GM18873 (cell line): ENCODE results near the gene ATXN7L2.
A peak's percentile ranks its signal among the peaks of the same experiment; 100 is the strongest.

Experiments used
- ATAC-seq: cut with Tn5 transposase; IDR thresholded peaks from one replicate; pipeline ENCODE4 v1.9.1; 2021; ENCODE audit warnings: mild to moderate bottlenecking, moderate library complexity, moderate number of reproducible peaks; ENCODE audit not compliant: unreplicated experiment, low FRiP score

The ATXN7L2 gene

DNA sequence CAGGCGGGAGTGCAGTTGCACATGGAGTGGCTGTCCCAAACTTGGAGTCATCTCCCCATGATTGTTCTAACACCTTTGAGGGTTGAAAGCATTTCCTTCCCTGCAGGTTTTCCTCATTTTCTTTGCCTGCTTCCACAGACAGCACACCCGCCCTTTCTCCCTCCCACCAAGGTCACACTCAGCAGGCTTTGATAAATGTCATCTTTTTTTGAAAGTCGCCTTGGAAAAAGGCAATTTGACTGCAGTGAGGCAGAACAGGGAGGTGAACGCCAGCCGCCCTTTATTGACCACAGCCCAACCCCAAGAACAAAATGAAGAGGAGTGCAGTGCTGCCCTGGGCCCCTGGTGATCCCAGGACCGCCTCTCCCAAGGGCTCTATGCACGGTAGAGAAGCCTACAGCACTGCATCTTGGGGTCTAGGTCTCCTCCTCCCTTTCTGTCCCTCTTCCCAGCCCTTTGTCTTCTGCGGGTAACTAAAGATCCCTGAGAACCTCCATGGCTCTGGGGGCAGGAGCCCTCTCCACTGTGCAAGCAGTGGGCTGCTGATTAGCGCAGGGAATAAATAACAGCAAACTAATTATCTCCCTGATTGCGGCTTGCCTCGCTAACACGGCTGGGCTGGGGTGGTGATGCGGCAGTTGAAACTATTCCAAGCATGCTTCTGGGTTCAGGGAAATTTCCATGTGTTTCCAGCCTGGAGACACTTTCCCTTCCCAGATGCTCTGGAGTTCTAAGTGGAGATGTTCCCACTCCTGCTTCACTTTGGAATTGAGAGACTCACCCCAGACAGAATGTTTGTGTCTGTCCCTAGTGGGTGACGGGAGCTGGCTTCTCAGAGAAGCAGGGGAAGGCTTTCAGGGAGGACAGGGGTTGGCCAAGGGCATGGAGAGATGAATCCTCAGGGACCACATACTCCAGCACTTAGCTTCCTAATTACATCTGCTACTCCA lies 37.6 kb downstream of the ATXN7L2 start:
- no peak for ATAC-seq

DNA sequence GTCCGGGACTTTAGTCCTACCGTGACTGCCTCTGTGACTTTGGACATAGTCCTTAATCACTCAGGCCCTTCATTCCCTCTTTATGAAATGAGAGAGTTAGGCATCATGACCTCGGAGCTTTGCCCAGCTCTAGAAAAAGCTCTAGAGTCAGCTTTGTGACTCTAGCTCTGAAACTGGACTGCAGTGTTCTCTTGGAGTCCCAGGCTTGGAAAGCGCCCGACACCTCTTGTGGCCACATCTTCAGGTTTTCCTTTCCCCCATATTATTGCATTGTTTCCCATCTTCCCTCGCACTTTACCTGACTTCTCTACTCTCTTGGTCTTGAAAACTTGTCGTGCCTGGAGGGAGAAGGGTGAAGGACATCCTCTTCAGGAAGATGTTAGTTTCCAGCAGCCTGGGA lies 38.3 kb downstream of the ATXN7L2 start:
- no peak for ATAC-seq

DNA sequence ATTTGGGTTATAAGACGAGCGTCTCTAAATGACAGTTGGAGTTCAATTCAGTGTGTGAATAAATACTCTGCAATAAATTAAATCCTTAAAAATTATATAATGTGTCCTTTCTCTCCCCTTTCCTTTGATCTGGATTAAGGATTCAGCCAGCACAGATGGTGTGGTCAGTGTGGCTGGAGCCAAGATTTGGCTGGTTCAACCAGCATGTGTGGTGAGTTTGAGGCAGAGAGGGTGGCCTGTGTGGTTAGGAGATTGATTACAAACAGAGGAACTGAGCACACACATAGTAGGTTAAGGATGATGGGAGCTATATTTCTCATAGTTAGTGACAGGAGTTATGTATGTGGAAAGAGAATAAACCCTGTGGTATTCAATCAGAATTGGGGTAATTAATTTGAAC lies 40.0 kb downstream of the ATXN7L2 start:
- no peak for ATAC-seq

DNA sequence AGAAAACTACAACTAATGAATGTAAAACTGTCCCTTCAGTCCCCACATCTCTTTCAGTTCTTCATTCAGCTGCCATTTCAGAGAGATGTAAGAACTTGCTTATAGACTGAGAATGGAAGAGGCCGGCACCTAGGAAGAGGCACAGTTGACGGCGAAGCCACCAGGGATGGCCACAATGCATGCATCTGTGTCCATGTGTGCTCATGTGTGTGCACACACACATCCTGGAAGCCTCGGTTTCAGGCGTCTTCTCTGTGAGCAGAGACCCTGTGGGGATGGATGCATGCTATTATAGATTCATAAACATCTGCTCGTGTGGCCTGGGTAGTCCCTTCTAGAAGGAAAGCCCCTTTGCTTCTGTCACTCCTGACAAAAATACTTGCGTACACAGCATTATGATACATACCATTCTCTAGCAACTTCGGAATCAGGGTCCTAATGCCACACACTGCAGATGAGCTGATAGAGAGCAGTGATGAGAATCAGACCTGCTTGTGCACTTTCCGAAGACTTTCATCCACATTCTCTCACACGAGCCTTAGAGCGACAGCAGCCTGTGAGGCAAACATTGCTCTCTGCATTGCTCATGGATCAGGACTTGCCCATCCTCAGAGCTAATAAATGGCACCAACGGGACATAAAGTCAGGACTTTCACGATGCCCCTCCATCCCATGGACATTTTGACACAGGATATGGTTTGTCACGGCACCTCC lies 43.5 kb downstream of the ATXN7L2 start:
- ATAC-seq = peak; percentile 81

DNA sequence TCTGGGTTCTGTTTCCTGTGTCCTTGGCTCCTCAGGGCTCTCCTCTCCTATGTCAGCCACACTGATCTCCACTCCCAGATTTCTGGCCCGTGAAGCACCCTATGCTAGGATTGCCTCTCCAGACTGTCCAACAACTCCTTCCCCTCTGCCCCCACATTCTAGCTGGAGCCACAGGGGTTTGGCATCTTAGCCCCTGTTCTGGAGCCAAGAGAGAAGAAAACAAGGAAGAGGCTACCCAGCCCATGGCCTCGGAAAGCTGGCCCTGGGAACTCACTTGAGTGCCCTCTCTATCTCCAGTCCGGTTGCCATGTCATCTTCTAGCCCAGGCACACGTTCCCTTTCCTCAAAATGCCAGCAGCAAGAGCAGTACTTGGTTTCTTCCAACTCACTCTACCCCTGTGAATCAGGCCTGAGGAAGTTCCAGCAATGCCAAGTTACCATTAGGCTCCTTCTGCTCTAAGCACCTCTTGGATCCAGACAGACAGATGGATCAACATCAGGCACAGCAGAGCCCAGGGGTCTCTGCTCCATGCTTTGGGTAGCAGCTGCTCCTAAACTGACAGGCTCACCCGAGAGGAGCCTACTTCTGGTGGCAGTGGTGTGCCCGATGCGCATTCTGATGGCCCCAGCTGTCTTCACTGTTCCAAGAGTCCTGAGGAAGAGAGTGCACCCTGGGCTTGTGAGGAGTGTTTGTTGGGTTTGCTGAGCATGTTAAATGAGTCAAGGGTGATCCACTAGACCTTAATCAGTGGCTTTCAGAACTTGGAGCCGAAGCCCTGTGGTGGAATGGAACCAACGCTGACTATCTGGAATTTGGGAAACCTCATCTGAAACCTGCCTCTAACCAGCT lies 44.4 kb downstream of the ATXN7L2 start:
- ATAC-seq = no peak

DNA sequence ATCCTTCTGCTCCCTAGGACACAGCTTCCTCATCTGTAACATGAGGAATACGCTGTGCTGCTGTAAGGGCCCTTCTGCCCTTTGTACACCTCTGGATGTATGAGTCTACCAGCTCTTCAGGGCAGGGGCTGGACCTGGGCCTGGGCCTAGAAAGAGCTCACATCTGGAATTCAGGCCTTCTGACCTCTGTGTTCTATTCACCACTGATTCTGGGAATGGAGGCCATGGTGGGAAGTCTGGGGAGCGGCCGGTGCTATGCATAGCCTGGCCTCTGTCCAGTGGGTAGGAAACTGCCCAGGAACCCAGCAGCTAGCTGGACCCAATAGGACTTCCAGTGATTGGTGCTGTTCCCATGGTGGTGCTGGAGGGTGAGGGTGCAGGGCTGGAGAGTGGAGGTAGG lies 45.0 kb downstream of the ATXN7L2 start:
- ATAC-seq = no peak

DNA sequence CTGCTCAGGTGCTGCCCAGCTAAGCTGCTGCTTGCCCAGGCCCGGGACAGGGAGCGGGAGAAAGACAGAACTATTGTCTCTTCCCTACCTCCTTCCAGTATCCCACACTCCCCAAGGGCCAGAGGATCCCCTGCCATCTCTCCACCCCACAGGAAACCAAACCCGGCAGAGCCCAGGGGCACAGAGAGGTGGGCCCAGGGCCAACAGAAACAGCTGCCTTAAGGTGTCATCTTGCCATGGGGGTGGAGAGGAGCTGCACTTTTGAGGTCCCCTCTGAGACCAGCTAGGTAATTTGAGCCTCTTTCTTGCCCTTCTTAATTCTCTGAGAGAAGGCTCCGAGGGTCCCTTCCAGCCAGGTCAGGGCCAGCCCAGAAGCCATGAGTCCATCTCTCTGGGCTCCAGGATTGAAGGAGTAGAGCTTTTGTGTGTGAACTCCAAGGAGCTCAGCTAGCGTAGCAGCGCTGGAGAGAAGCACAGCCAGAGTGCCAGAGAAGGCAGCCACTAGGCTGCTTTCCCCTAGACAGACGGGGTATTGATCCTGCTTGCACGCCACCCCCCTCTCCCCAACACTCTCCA lies 46.3 kb downstream of the ATXN7L2 start:
- no peak for ATAC-seq

DNA sequence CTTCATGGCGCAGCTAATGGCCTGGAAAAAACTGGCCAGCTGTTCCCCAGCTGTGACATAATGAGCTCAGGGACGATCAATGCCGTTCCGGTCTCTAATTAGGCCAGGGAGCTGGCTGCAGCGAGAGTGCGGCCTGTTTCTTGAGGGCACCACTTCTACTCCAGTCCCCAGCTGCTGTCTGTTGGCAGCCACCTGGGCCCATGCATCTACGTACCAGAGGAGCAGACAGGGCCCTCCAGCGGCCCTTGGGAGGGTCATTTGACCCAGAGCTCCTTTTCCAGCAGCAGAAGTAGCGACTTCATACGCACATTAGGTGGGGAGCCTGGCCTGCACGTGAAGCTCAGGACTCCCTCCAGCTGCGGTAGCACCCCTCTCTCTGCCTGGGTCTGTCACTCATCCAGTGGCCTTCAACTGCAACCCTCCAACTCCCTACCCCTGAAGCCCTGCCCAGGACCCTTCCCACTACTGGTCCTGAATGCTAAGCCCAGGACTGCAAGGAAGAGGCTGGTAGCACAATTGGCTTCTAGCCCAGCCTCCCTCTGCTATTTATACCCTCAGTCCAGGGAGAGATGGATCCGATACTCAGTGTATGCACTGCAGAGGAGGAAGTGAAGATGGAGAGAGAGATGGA lies 46.9 kb downstream of the ATXN7L2 start:
- ATAC-seq = no peak

DNA sequence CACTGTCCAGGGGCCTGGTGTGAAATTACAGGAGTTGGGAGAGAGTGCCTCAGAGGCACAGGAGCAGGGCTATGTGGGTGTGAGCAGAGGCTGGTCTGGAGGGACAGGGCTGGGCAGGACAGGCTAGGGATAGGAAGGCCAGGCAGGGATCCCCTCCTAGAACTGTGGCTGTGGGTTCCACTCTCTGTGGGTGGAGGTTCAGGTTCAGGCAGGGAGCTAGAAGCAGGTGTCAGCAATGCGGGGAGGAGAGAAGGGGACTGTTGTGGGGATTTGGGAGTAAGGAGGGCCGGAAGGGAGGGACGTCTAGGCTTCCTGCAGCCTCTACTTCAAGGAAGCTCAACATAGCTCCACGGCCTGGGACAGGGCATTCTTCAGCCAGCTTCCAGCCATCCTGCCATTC lies 47.7 kb downstream of the ATXN7L2 start:
- no peak for ATAC-seq

DNA sequence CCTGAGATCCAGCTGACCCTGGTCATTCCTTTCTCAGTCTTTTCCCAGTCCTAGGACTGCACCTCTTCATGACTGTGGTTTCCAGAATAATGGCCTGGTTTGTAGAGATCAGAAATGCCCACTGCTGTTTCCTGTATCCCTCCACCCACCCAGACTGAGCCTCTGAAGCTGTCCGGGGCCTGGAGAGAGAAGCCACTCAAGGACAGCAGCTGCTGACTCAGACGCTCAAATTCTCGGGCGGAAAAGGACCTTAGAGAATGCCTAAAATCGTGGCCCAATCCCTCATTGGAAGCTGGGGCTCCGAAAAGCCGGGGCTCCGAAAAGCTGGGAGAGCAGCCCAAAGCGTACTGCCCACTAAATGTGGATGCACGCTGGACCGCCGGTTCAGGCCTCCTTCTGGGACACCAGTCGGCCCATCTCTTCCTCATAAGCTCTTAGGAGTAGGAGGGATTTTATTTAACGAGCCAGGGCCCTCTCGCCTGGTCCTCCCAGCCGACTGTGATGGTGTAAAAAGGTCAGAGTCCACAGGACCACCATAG lies 48.2 kb downstream of the ATXN7L2 start:
- ATAC-seq = no peak

DNA sequence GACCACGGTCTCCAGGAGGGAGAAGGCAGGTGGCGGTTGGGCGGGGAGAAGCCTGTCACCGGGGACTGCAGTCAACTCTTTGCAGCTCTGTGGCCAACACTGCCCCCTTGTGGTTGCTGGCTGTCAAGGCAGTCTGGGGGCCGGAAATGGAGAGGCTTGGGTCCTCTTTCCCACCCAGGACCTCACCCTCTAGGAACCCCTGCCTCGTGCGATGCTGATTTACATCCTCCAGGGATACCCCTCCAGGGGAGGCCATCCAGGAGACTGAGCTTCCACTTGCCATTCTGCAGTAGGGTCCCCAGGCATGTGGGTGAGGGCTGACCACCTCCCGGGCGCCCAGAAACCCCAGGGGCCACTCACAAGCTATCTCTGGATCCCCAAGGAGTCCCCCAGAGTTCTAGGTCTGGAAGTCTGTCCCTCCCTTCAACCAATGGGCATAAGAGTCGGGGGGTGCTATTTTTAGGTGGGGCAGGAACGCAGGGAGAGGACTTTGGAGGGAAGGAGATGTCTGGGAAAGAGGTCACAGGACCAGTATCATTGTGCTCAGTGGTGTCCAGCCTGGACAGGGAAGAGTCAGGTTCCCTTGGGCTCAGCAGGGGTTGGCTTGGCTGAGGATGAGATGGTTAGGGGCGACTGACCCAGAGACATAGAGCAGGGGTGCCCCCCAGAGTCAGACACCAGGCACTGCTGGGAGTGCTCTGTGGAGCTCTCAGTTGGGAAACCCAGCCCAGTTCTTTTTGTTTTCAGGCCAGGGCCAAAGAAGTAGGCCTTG lies 48.8 kb downstream of the ATXN7L2 start:
- peak; percentile 58 for ATAC-seq

DNA sequence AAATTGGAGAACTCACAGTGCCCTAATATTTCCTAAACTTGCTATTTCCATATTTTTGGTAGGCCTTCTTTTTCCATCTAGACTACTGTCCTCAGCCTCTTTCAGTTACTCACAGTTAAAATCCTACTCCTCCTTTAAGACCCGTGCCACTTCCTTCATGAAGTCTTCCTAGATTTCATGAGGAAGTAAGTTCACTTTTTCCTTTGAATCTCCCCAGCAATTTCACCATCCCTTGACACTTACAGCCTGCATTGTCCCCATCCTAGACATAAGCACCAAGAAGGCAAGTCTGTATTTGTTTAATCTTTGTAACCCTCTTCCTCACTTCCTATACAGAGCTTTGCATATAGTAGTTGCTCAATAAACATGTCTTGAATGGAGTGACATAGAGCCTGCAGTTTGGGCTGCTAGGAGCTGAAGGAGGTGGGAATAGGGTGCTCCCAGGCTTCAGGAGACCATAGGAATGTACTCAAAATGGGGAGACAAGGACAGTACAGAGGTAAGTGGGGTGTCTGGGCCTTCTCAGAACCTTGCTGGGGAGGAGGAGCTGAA lies 50.7 kb downstream of the ATXN7L2 start:
- ATAC-seq = no peak

DNA sequence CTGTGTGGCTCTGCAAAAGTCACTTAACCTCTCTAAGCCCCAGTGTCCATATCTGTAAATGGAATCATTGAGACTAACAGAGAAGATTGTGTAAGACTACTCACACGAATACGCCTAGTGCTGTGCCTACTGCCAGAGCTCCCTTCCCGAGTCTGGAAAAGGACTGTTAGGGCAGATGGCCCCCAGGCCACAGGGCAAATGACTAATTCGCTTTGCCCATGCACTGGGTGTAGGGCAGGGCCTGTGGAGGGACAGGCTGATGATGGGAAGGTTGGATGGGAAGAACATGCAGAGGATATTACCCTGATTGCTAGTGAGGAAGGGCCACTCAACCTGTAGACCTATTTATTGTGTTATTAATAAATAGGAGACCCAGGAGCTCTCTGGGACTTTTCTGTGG lies 51.8 kb downstream of the ATXN7L2 start:
- no peak for ATAC-seq

DNA sequence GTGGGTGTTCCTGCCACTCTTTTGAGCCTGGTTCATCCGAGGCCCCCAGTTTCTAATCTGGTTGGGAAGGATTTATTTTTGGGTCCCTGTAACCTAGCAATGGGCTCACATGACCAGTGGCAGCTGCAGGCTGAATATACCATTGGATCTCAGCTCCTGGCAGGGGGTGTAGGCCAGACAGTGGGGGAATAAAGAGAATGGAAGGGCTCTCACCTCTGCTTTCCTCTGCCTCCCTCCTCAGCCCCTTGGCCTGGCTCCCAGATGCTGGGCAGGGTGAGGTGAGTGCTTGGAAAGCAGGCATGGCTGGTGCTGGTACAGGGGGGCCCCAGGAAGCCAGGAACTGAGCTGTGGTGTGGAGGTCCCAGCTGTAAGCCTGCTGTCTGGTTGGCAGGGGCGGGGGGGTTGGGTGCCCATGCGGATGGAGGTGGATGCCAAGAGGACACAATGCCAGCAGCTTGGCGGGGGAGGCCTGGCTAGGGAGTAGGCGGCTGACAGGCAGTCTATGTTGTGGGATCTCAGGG lies 52.3 kb downstream of the ATXN7L2 start:
- no peak for ATAC-seq

DNA sequence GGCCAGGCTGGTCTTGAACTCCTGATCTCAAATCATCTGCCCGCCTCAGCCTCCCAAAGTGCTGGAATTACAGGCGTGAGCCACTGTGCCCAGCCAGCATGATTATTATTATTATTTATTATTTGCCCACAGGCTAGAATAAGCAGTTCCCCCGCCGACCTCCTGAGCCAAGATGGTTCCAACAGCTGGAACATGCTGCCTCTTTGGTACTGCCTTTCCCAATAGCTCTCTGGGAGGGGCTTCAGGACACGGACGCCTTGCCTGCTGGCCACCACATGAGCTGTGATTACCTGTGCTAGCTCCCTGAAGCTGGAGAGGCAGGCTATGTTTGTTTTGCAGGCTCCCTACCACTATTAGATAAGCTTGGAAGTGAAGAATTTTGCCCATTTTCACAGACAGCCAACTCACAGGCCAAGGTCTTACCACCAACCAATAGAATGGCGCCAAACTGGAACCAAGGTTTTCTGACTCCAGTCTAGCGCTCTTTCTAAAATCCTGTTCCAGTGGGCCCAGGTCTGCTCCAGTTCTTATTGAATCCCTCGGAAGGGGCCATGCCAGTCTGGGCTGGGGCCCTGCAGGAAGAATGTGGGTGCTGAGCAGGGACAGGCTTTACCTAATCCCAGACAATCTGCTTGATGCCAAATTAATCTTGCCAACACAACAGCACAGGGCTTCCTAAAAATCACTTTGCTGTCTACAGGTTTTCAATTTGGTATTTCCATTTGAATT lies 53.9 kb downstream of the ATXN7L2 start:
- no peak for ATAC-seq

DNA sequence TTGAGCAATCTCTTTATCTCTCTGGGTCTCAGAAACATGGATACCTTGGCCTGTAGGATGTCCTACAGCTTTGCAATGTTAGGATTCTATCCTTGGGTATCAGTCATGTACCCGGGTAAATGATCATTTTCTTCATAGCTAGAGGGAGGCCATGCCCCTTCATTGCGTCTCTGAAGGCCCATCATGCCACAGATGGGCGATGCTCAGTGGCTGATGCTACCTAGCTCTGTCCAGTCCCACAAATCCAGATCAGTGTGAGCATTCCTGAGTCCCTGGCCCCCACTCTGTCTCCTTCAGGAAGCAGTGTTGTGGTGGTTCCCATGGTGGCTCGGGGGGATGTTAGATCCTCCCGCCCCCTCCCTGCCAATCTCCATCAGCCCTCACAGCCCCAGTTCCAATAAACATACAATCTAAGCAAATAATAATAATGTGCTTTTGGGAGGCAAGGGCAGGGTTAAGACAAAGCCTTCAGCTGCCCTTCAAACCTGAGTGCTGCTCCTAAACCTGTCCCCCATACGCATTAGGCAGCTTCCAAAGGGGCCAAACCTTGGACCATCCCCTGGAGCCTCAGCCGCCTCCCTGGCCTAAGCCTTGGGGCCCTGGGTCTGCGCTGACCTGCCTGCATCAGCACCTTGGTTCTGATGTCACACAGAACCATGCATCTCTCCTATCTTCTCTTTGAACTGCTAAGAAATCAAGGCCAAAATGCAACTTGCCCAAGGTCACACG lies 55.3 kb downstream of the ATXN7L2 start:
- ATAC-seq = no peak

DNA sequence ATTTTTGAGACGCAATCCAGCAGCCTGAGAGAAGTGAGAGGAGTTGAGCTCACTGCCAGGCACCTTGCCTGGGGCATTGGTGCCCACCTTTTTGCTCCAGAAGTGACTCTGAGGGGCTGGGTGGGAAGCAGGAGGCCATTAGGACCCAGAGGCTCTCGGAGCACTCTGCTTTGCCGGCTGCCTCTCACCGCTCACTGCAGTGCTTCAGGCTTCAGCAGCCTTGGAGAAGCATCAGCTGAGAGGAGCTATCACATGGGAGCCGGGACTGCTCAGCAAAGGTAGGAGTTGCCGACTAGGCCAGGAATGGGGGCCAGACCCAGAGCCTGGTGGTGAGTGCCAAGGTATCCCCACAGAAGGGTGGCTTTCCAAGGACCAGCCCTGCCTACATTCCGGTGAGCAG lies 56.0 kb downstream of the ATXN7L2 start, which contains the start of gene GPR61:
GPR61 (plus strand) TSS at position 197 of the 400 bp plus-strand sequence. CDS start 3,151 bp downstream, outside the sequence.
- no peak for ATAC-seq
